GM19438 (cell line): ENCODE results near the gene AATK.
"Not testable (repeated sequence)": the region's sequence is repeated elsewhere in the genome, so short reads cannot be mapped to it uniquely, and the experiment has no call there.

Experiments used
- ATAC-seq: cut with Tn5 transposase; IDR thresholded peaks from one replicate; pipeline ENCODE4 v1.9.1; 2021; ENCODE audit warnings: low read depth; ENCODE audit not compliant: unreplicated experiment

Gene AATK

GRCh38 chr17:81148986-81149533 is 17.0 kb downstream of the AATK start:
- no peak for ATAC-seq

- no peak for ATAC-seq
Observed at GRCh38 chr17:81148571-81148970, 17.4 kb downstream of the AATK start.

GRCh38 chr17:81147701-81148100 is 18.3 kb downstream of the AATK start:
- no peak for ATAC-seq

- not testable (repeated sequence) for ATAC-seq
Observed at GRCh38 chr17:81146208-81146607, 19.8 kb downstream of the AATK start.

GRCh38 chr17:81144423-81144781 is 21.6 kb downstream of the AATK start:
- no peak for ATAC-seq

GRCh38 chr17:81143717-81144422 is 22.2 kb downstream of the AATK start:
- no peak for ATAC-seq

GRCh38 chr17:81143200-81143527 is 22.9 kb downstream of the AATK start:
- no peak for ATAC-seq

- ATAC-seq: no peak
Observed at GRCh38 chr17:81142301-81143199, 23.5 kb downstream of the AATK start.

GRCh38 chr17:81140695-81141094 is 25.3 kb downstream of the AATK start:
- no peak for ATAC-seq

GRCh38 chr17:81140018-81140417 is 26.0 kb downstream of the AATK start:
- no peak for ATAC-seq

- no peak for ATAC-seq
Observed at GRCh38 chr17:81139428-81139827, 26.6 kb downstream of the AATK start.

- ATAC-seq: no peak
Observed at GRCh38 chr17:81138500-81138899, 27.5 kb downstream of the AATK start.

GRCh38 chr17:81138083-81138482 is 27.9 kb downstream of the AATK start:
- no peak for ATAC-seq

- ATAC-seq: no peak
Observed at GRCh38 chr17:81137248-81137647, 28.8 kb downstream of the AATK start.

- no peak for ATAC-seq
Observed at GRCh38 chr17:81136366-81136765, 29.7 kb downstream of the AATK start.

- no peak for ATAC-seq
Observed at GRCh38 chr17:81135505-81136278, 30.3 kb downstream of the AATK start.

- no peak for ATAC-seq
Observed at GRCh38 chr17:81134064-81134781, 31.8 kb downstream of the AATK start.

- ATAC-seq: no peak
Observed at GRCh38 chr17:81132770-81133723, 33.0 kb downstream of the AATK start.

- no peak for ATAC-seq
Observed at GRCh38 chr17:81132197-81132540, 33.9 kb downstream of the AATK start.
